Epithelial cell of prostate (primary cell): ENCODE data around the gene CD164.
"Not testable (repeated sequence)": the region's sequence is repeated elsewhere in the genome, so short reads cannot be mapped to it uniquely, and the experiment has no call there.

ENCODE experiments used
- DNase-seq: peaks from one replicate; pipeline ENCODE4 v3.0.0-alpha.2; 2011; ENCODE audit warnings: low read depth, low spot score
- H3K27ac ChIP-seq: fragments of 450-650 bp; 2 replicates; pipeline ENCODE4 v1.5.1; 2017; ENCODE audit warnings: mild to moderate bottlenecking

CD164 gene

GRCh38 chr6:109379711-109380110 lies 2.6 kb downstream of the CD164 start:
- H3K27ac ChIP-seq = no peak overlapping the region
- DNase-seq = no peak

DNA sequence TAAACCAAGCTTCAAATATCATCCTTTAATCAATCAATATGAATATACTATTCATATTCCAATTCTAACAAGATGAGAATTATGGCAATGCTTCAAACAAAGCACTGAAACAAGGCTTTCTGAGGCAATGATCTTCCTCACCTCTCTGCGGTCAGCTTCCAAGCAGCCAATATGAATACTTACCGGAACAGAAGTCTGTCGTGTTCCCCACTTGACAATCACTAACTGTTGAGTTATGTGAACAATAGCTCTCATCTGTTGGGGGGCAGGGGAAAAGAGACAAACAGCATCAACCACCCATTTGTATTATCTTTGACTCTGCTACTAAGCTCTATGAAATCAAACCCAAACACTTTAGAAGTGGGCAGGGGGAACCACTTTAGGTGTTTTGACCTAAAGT lies 4.5 kb downstream of the CD164 start:
- no peak overlapping the region for H3K27ac ChIP-seq
- DNase-seq = no peak

GRCh38 chr6:109374326-109374892 lies 7.9 kb downstream of the CD164 start:
- no peak overlapping the region for H3K27ac ChIP-seq
- DNase-seq = no peak

DNA sequence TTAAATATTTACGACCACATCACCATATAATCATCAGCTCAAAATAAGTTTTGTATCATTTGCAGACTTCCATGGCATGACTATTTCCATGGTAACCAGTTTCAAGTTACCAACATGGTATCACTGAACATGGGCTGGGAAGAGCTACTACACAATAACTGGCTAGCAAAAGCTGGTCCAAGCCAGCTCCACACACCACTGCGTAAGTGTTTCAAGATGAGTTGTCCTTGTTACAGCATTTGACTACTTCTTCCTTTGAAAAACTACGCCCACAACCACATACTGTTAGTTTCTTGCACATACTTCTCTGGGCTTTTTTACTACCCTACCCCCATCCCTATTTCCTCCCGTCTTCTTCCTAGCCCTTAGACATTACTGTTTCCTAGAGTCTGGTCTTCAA lies 8.5 kb downstream of the CD164 start:
- DNase-seq = no peak
- no peak overlapping the region for H3K27ac ChIP-seq

GRCh38 chr6:109373331-109373730 lies 8.9 kb downstream of the CD164 start:
- H3K27ac ChIP-seq = no peak overlapping the region
- no peak for DNase-seq

- no peak overlapping the region for H3K27ac ChIP-seq
- DNase-seq = no peak
Measured at GRCh38 chr6:109372130-109372529, 10.1 kb downstream of the CD164 start.

DNA sequence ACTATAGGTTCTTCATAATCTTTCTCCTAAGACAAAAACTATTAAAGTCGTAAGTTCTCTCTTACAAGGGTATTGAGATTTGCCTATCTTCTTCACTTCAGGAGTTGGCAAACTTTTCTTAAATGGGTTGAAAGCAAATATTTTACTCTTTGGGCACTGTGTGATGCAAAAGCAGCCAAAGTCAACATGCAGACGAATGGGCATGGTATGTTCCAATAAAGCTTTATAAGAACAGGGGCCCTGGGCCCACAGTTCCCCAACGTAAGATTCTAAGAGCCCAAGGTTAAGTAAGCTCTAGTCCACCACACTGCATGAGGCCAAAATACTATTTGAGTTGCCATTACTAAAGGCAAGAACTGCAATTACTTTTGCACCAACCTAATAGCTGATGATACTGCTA lies 11.5 kb downstream of the CD164 start:
- H3K27ac ChIP-seq = no peak overlapping the region
- DNase-seq = no peak

GRCh38 chr6:109370336-109370735 lies 11.9 kb downstream of the CD164 start:
- DNase-seq = no peak
- H3K27ac ChIP-seq = no peak overlapping the region

DNA sequence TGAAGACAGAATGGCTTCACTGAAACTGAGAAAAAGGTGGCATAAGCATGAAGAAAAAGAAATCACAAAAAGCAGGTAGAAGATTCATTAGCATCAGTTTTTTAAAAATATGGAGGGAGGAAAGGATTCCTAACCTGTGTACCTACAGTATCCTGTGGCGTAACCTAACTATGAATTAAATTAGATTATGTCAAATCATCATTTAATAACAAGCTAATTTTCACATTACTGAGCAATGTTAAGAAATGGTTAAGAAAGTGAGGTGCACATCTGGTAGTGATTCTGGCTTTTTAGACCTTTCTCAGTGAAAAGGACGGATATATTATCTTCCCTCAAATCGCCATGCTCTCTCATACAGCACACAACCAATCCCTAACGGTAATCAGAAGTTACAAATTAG lies 12.5 kb downstream of the CD164 start:
- DNase-seq = no peak
- H3K27ac ChIP-seq = no peak overlapping the region

DNA sequence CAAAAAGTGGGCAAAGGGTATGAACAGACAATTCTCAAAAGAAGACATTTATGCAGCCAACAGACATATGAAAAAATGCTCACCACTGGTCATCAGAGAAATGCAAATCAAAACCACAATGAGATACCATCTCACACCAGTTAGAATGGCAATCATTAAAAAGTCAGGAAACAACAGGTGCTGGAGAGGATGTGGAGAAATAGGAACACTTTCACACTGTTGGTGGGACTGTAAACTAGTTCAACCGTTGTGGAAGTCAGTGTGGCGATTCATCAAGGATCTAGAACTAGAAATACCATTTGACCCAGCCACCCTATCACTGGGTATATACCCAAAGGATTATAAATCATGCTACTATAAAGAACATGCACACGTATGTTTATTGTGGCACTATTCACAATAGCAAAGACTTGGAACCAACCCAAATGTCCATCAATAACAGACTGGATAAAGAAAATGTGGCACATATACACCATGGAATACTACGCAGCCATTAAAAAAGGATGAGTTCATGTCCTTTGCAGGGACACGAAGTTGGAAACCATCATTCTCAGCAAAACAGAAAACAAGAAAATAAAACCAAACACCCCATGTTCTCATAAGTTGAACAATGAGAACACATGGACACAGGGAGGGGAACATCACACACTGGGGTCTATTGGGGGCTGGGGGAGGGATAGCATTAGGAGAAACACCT lies 17.7 kb downstream of the CD164 start:
- not testable (repeated sequence) for DNase-seq, H3K27ac ChIP-seq

DNA sequence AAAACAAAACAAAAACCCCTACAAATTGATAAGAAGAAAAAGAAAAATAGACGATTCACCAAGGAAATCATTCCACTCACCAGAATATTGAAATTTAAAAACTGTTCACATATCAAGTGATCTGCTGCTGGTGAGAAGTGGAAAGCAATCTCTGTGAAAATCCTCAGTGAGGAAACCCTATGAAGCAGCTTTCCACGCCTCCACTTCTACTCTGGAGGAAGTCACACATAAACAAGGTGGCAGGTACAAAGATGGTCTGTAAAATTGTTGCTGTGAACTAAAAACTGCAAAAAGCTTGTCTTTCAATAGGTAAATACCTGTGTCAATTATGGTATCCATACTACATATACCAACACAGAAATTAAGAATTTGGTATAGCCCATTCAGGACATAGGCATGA lies 18.5 kb downstream of the CD164 start:
- no peak overlapping the region for H3K27ac ChIP-seq
- no peak for DNase-seq

GRCh38 chr6:109362102-109362884 lies 20.0 kb downstream of the CD164 start:
- no peak for DNase-seq
- no peak overlapping the region for H3K27ac ChIP-seq

DNA sequence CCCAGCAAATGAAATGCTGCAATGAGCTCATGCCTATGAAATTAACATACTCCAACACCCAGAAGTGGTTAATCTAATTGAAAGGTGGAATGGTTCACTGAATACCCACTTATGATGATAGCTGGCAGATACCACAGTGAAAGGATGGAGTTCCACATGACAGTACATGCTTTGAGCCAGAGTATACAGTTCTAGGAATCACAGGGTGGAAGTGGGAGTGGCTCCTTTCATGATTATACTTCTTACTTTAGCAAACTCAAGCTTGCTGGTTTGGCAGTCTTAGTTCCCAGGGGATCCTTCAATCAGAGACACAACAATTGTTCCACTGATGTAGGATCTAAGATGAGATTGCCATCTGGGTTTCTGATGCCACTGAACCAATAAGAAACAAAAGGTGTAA lies 21.5 kb downstream of the CD164 start:
- no peak for DNase-seq
- no peak overlapping the region for H3K27ac ChIP-seq

DNA sequence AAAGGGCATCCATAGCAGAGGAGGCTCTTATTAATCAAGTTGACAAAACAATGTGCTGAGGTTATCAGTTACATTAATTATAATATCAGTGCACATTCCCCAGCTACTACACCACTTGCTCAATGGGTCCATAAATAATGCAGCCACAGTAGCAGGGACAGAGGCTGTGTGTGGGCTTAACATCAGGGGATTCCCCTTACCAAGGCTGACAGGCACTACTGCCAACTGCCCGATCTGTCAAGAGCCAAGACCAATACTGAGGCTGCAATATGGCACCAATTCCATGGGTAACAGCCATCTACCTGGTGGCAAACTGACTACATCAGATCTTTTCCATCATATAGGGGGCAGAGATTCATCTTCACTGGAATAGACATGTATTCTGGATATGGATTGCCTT lies 22.0 kb downstream of the CD164 start:
- DNase-seq = no peak
- no peak overlapping the region for H3K27ac ChIP-seq

- no peak overlapping the region for H3K27ac ChIP-seq
- DNase-seq = no peak
Measured at GRCh38 chr6:109359248-109359647, 23.0 kb downstream of the CD164 start.

- DNase-seq = no peak
Measured at GRCh38 chr6:109358204-109358603, 24.1 kb downstream of the CD164 start.

GRCh38 chr6:109356237-109356636 lies 26.0 kb downstream of the CD164 start:
- DNase-seq = no peak
- no peak overlapping the region for H3K27ac ChIP-seq

More at GRCh38 chr6:109358204-109358603, 24.1 kb downstream of the CD164 start:
- H3K27ac ChIP-seq = no peak overlapping the region

DNA sequence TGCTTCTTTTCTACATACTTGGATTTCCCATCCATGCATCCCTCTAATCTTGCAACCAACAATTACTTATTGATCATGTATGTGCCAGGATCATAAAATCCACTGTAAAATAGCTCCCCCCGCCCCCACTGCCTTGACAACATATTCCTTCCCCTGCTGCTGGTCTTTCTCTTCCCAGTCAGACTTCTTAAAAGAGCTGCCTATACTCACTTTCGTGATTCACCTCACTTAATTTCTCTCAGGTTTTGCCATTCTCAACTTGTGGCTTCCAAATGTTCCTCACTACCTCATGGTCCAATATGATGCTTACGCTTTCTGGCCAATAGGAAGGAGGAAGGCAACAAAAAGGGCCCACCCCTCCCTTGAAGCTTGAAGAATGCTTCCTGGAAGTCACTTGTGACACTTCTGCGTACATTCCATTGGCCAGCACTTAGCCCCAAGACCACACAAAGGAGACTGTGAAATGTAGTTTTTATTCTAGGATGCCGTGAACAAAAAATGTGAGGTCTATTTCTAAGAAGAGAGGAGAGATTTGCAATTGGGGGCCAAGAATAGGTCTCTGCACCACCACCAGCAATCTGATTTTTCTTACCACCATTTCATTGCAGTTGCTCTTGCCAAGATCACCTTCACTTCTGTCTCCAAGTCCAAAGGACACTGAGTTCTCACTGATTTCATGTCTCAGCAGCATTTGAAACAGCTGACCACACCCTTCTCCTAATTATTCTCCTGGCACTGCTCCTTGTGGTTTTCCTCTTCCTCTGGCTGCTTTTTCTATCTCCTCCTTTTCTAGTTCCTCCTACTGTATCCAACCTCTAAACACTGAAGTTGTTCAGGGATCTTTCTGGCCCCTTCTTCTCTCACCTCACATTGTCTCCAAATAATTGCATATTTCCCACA lies 30.8 kb downstream of the CD164 start:
- H3K27ac ChIP-seq = no peak overlapping the region
- DNase-seq = no peak

- DNase-seq = peak; percentile 68
- peak overlapping the region; percentile 48 for H3K27ac ChIP-seq
Measured at GRCh38 chr6:109349419-109349987, 32.8 kb downstream of the CD164 start.

DNA sequence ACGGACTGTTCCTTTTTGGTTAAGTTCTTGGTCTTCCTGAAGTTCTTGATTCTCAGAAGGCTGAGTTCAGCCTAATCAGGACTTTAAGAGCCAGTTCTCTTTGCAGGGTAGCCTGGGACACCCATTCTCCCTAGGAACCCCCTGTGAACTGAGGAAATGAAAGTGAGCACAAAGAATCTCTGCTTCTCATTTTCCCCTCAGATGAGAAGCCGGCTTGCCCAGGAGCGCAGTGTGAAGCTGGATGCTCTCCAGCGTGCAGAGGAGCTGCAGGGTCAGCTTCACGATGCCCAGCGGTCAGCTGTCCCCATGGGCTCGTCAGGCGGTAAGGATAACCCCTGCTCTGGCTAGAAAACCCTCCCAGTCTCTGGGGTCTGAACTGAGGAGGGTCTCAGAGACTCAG lies 34.0 kb downstream of the CD164 start:
- H3K27ac ChIP-seq = peak overlapping the region; percentile 10
- DNase-seq = no peak
